Suprapubic skin (tissue), 4 donors: ENCODE data around the gene WWOX. TPM values are rescaled to one million over a fixed set of nuclear protein-coding genes. Genes with fewer than 3 reads are reported as not detected.

ENCODE experiments used
- DNase-seq, 2 donors: peaks; one replicate each; pipeline ENCODE4 v3.0.0-alpha.2; 2019; ENCODE audit warnings: low spot score in 2 of 2
- H3K27ac ChIP-seq: fragments of 200-600 bp; sonication (generic); one replicate; pipeline ENCODE4 v1.5.1; 2019
- H3K27me3 ChIP-seq: fragments of 200-600 bp; sonication (generic); one replicate; pipeline ENCODE4 v1.5.1; 2019
- H3K36me3 ChIP-seq: fragments of 200-600 bp; sonication (generic); one replicate; pipeline ENCODE4 v1.5.1; 2019
- H3K4me1 ChIP-seq: fragments of 200-600 bp; sonication (generic); one replicate; pipeline ENCODE4 v1.5.1; 2019
- H3K4me3 ChIP-seq: fragments of 200-600 bp; sonication (generic); one replicate; pipeline ENCODE4 v1.5.1; 2019; ENCODE audit warnings: mild to moderate bottlenecking
- H3K9me3 ChIP-seq: fragments of 200-600 bp; sonication (generic); one replicate; pipeline ENCODE4 v1.5.1; 2019
- CTCF ChIP-seq, 2 donors: fragments of 200-600 bp in 1 of 2; fragments of 450-650 bp in 1 of 2; sonication (generic) in 1 of 2; IDR thresholded peaks; one replicate each; pipeline ENCODE4 v1.5.1; 2016 to 2019; ENCODE audit warnings: antibody characterized with exemption in 2 of 2, mild to moderate bottlenecking in 1 of 2, moderate library complexity in 1 of 2
- EP300 ChIP-seq: sonication (generic); formaldehyde crosslinking; IDR thresholded peaks from one replicate; pipeline ENCODE4 v1.6.1; 2017; ENCODE audit warnings: antibody characterized with exemption
- POLR2A ChIP-seq, 2 donors: fragments of 450-650 bp; IDR thresholded peaks; one replicate each; pipeline ENCODE4 v1.6.1; 2017; ENCODE audit warnings: antibody characterized with exemption in 2 of 2, mild to moderate bottlenecking in 2 of 2, moderate library complexity in 2 of 2
- POLR2AphosphoS5 ChIP-seq, 3 donors: sonication (generic); formaldehyde crosslinking; IDR thresholded peaks; one replicate each; pipeline ENCODE4 v1.6.1; 2017; ENCODE audit warnings: antibody characterized with exemption in 3 of 3
- WGBS: methylation state at CpG from one replicate; pipeline ENCODE4 v1.1.5; 2018; 5-methylcytosine and 5-hydroxymethylcytosine counted together
- total RNA-seq, 4 donors: library from RNA; depleted of rRNA; stranded (reverse); fragments of >200 nt; gene quantifications; one replicate each; pipeline ENCODE4 v1.1.0, GENCODE V29; 2016

The WWOX gene
- total RNA-seq, 4 donors from 2014 or later, result 29.6 to 104 (median 47.3) TPM

DNA sequence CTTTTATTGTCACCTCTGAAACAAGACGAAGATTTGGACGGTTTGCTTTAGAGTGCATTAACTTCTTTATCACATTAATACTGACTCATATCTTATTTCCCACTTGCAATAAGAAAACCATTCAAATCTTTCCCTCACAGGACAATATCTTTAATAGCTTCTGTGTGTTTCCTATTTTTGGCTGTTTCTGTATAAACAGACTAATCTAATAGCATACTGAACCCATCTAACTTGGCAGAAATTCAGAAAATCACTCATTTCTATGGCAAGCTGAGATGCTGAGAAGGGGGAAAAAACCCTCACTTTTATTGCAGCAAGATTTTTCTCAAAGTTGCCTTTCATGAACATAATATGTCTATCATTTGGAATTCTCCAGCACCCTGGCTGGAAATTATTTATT, 524.9 kb downstream of the WWOX start:
- no peaks in the 10 kb centered on the region for H3K27me3 ChIP-seq
- WGBS, result 24% methylated on average over 2 of the region's 2 CpGs
- H3K4me3 ChIP-seq, result no peak overlapping the region
- no peaks in the 10 kb centered on the region for H3K4me1 ChIP-seq
- H3K27ac ChIP-seq, result no peak overlapping the region
- no peak for DNase-seq
- no peaks in the 10 kb centered on the region for H3K9me3 ChIP-seq
- no peak for TF ChIP-seq CTCF (IDR thresholded peaks at IDR 0.05)
- no peak for TF ChIP-seq EP300
- no peak for TF ChIP-seq POLR2AphosphoS5 (IDR thresholded peaks at IDR 0.05)
- no peak for TF ChIP-seq POLR2A (IDR thresholded peaks at IDR 0.05)
- H3K36me3 ChIP-seq, result no peaks in the 10 kb centered on the region

DNA sequence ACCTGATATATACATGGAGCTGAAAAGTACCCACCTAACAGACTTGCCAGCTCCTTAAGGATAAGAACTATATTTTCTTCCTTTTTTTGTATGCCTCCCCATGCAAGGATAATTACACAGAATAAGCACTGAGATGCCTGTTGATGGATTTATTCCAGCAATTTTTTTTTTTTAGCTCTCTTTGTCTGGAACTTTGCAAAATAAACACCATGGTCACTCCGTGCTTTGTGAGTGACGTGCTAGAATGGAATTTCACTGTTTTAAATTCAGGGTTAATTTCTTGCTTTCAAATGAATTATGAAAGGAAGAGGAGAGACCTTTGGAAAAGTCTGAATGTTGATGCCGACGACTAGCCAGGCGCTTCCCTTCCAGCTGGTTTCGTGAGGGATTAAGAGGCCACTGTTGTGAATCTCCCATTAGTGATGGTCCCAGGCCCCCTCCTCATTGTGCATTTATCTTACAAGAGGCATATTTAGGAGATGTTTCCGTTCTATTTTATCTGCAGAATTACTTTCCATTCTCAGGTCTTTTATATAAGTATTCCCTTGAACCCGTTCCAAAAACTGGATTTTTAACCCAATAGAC, 529.1 kb downstream of the WWOX start:
- no peaks in the 10 kb centered on the region for H3K4me1 ChIP-seq
- H3K4me3 ChIP-seq, result no peak overlapping the region
- H3K9me3 ChIP-seq, result no peaks in the 10 kb centered on the region
- no peak overlapping the region for H3K27ac ChIP-seq
- H3K27me3 ChIP-seq, result no peaks in the 10 kb centered on the region
- H3K36me3 ChIP-seq, result no peaks in the 10 kb centered on the region
- no peak for DNase-seq
- WGBS, result 84% methylated on average over 8 of the region's 8 CpGs
- TF ChIP-seq POLR2AphosphoS5 (IDR thresholded peaks at IDR 0.05), result no peak
- no peak for TF ChIP-seq POLR2A (IDR thresholded peaks at IDR 0.05)
- no peak for TF ChIP-seq EP300

DNA sequence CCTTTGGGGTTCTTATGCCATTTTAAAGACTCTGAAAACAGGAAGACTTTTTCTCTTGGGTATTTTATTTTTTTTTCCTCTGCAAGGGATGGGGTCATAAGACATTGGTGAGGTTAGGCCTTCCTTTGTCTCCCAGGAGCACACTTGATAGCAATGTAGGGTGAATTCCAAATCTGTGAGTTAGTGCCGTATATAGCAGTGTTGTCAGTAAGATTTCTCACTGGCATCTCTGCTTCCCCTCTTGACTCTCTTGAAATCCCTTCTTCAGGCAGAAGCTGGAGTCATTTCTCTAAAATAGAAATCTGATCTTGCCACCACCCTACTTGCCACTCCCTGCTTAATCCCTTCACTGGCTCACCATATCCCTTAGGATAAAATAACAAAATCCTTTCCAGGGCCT, 529.7 kb downstream of the WWOX start:
- no peak overlapping the region for H3K27ac ChIP-seq
- no peaks in the 10 kb centered on the region for H3K27me3 ChIP-seq
- no peak for DNase-seq
- H3K9me3 ChIP-seq, result no peaks in the 10 kb centered on the region
- H3K4me3 ChIP-seq, result no peak overlapping the region
- WGBS, result 59% methylated on average over 1 of the region's 1 CpG
- TF ChIP-seq EP300, result no peak
- TF ChIP-seq CTCF (IDR thresholded peaks at IDR 0.05), result no peak
- TF ChIP-seq POLR2AphosphoS5 (IDR thresholded peaks at IDR 0.05), result no peak
- TF ChIP-seq POLR2A (IDR thresholded peaks at IDR 0.05), result no peak
- H3K4me1 ChIP-seq, result no peaks in the 10 kb centered on the region
- H3K36me3 ChIP-seq, result no peaks in the 10 kb centered on the region

DNA sequence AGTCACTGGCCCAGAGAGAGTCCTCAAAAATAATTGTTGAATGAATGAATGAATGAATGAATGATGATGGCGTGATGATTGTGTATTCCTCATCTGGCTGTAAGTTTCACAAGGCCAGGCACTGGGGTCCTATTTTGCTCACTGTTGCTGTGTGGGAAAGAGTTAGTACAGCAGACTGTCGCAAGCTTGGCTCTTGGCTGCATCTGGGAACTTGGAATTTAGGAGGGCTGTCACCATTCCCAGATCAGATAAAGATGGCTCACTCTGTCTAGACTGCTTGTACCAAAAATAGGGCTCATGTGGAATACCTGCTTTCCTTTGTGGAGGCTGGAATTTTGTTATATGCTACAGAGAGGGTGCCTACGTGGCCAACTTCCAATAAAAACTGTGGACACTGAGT, 530.6 kb downstream of the WWOX start:
- Histone ChIP-seq H3K4me3 (no peak overlapping the region), H3K27me3 (no peaks in the 10 kb centered on the region), H3K36me3 (no peaks in the 10 kb centered on the region), H3K9me3 (no peaks in the 10 kb centered on the region), H3K27ac (no peak overlapping the region), H3K4me1 (no peaks in the 10 kb centered on the region)
- TF ChIP-seq POLR2A (IDR thresholded peaks at IDR 0.05), result no peak
- WGBS, result 90% methylated on average over 3 of the region's 3 CpGs
- no peak for DNase-seq

- DNase-seq, result no peak
- WGBS, result 85% methylated on average over 12 of the region's 12 CpGs
- TF ChIP-seq CTCF (IDR thresholded peaks at IDR 0.05) (no peak), POLR2AphosphoS5 (IDR thresholded peaks at IDR 0.05) (no peak), EP300 (no peak), POLR2A (IDR thresholded peaks at IDR 0.05) (no peak)
These were observed 534.1 kb downstream of the WWOX start for GRCh38 chr16:78633551-78633950.

GRCh38 chr16:78635807-78636206, 536.4 kb downstream of the WWOX start:
- Histone ChIP-seq H3K4me3 (no peak overlapping the region), H3K4me1 (no peaks in the 10 kb centered on the region), H3K9me3 (no peaks in the 10 kb centered on the region), H3K27me3 (no peaks in the 10 kb centered on the region), H3K36me3 (no peaks in the 10 kb centered on the region), H3K27ac (no peak overlapping the region)
- TF ChIP-seq CTCF (IDR thresholded peaks at IDR 0.05) (no peak), EP300 (no peak), POLR2AphosphoS5 (IDR thresholded peaks at IDR 0.05) (no peak)
- no peak for DNase-seq
- WGBS, result 96% methylated on average over 9 of the region's 9 CpGs

More at GRCh38 chr16:78633551-78633950, 534.1 kb downstream of the WWOX start:
- H3K36me3 ChIP-seq, result no peaks in the 10 kb centered on the region
- H3K4me3 ChIP-seq, result no peak overlapping the region
- H3K9me3 ChIP-seq, result no peaks in the 10 kb centered on the region
- H3K27me3 ChIP-seq, result no peaks in the 10 kb centered on the region
- no peak overlapping the region for H3K27ac ChIP-seq
- H3K4me1 ChIP-seq, result no peaks in the 10 kb centered on the region
